ENCODE data around the gene FCN3. TPM values are rescaled to one million over a fixed set of nuclear protein-coding genes. Genes with fewer than 3 reads are reported as not detected.

Gene FCN3
- total RNA-seq, result not detected in 2 replicates

GRCh38 chr1:27374362-27375086 is at the start of gene FCN3:
TSS of gene FCN3 (minus strand) at chr1:27374824. CDS start at chr1:27374818, 6 bp downstream.
- TF ChIP-seq, protein P1, sequence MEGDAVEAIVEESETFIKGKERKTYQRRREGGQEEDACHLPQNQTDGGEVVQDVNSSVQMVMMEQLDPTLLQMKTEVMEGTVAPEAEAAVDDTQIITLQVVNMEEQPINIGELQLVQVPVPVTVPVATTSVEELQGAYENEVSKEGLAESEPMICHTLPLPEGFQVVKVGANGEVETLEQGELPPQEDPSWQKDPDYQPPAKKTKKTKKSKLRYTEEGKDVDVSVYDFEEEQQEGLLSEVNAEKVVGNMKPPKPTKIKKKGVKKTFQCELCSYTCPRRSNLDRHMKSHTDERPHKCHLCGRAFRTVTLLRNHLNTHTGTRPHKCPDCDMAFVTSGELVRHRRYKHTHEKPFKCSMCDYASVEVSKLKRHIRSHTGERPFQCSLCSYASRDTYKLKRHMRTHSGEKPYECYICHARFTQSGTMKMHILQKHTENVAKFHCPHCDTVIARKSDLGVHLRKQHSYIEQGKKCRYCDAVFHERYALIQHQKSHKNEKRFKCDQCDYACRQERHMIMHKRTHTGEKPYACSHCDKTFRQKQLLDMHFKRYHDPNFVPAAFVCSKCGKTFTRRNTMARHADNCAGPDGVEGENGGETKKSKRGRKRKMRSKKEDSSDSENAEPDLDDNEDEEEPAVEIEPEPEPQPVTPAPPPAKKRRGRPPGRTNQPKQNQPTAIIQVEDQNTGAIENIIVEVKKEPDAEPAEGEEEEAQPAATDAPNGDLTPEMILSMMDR (IDR thresholded peaks at IDR 0.05), result no peak
- Mint-ChIP-seq H3K4me1 (peaks cover 29% of the 10 kb centered on the region), H3K27ac (no peak within 1 kb of the TSS), H3K9me3 (no peaks in the 10 kb centered on the region), H3K36me3 (ENCODE audit: low read depth) (no peaks in the 10 kb centered on the region), H3K4me3 (no peak within 1 kb of the TSS), H3K27me3 (no peaks in the 10 kb centered on the region)
- ATAC-seq (ENCODE audit: low read depth) (no peak), DNase-seq (no peak)
- intact Hi-C loops (cut with micrococcal nuclease), result no loop called here
- POLR2A ChIA-PET, result no interaction called here
- CTCF ChIA-PET, result no interaction called here

DNA sequence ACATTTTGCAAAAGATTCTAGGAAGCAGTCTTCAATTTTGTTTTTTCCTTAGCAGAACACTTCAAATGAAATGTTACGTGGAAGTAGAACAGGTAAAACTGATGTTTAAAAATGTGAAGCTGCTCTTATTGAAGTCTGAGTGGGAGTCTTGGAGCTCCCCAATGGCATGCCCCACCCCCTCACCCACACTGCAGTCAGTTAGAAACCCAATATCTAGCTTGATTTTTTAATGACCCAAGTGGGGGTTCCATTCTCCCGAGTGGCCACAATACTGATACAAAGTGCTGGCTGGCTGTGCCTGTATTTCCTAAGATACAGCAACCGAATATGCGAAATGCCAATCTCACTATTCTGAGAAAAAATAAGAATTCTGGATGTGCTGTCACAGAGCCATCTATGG is 49.1 kb upstream of the FCN3 start:
- no peaks in the 10 kb centered on the region for H3K27me3 Mint-ChIP-seq
- H3K9me3 Mint-ChIP-seq, result no peaks in the 10 kb centered on the region
- POLR2A ChIA-PET, result interaction anchor here (0.7 to 1.4 kb wide), 3 partner anchors 16 to 239 kb away, joined by 3 to 10 read pairs (median 6); no protein-coding TSS in a partner anchor
- TF ChIP-seq, protein P1 (IDR thresholded peaks at IDR 0.05), result no peak
- H3K4me3 Mint-ChIP-seq, result no peak overlapping the region
- no peak for DNase-seq
- H3K27ac Mint-ChIP-seq, result no peak overlapping the region
- no peak for ATAC-seq (ENCODE audit: low read depth)
- peaks cover 67% of the 10 kb centered on the region for H3K4me1 Mint-ChIP-seq
- H3K36me3 Mint-ChIP-seq (ENCODE audit: low read depth), result peaks cover 46% of the 10 kb centered on the region
- CTCF ChIA-PET, result no interaction called here
- intact Hi-C loops (cut with micrococcal nuclease), result no loop called here

DNA sequence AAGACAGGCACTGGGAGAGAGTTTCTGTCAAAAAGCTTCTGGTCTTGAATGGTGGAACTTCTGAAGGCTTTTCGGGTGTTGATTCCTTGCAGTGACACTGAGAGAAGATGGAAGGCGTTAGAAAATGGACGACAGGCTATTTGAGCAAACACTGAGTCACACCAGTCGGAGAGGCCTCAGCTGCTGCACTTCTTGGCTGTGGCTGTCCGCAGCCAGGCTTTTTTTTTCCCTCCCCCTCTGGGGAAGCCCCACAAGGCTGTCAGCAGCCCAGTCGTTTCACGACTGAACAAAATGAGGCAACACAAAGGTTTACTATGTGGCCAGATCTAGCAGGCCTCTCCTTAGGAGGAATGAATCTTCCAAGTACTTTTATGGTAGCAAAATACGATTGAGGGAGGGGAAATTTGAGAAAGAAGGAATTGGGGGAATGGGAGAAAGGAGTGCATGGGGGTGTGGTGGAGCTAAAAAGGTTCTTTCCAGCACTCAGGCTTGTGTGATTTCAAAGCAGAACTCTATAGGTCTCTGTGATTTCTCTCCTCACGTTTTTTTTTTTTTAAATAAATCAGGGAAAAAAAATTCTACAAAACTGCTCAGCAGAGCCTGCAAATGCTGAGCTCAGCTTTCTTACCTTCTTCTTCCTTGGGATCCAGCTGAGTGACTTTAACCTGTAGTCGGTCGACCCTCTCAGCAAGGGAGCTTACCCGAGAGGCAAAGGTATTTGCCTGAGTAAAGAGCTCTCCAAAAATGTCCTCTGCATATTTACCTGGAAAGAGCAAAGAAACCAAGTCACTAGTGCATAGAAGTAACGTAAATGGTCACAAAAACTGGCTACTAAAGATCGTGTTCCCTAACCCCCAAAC is 43.9 kb upstream of the FCN3 start:
- peaks cover 59% of the 10 kb centered on the region for H3K4me1 Mint-ChIP-seq
- peak overlapping the region; percentile 68 for H3K4me3 Mint-ChIP-seq
- intact Hi-C loops (cut with micrococcal nuclease), result no loop called here
- peak; percentile 82 for ATAC-seq (ENCODE audit: low read depth)
- no peaks in the 10 kb centered on the region for H3K27me3 Mint-ChIP-seq
- POLR2A ChIA-PET, result interaction anchor here (0.6 to 2.0 kb wide), 12 partner anchors 8 to 254 kb away, joined by 3 to 15 read pairs (median 4); partner anchors contain the start of genes AHDC1, IFI6 and WASF2
- no peaks in the 10 kb centered on the region for H3K9me3 Mint-ChIP-seq
- CTCF ChIA-PET, result interaction anchor here (0.6 to 1.2 kb wide), 5 partner anchors 12 to 244 kb away, joined by 3 to 4 read pairs (median 3); no protein-coding TSS in a partner anchor
- peak; percentile 43 for DNase-seq
- H3K36me3 Mint-ChIP-seq (ENCODE audit: low read depth), result peaks cover 63% of the 10 kb centered on the region
- TF ChIP-seq, protein P1 (IDR thresholded peaks at IDR 0.05), result no peak
- peak overlapping the region; percentile 89 for H3K27ac Mint-ChIP-seq

DNA sequence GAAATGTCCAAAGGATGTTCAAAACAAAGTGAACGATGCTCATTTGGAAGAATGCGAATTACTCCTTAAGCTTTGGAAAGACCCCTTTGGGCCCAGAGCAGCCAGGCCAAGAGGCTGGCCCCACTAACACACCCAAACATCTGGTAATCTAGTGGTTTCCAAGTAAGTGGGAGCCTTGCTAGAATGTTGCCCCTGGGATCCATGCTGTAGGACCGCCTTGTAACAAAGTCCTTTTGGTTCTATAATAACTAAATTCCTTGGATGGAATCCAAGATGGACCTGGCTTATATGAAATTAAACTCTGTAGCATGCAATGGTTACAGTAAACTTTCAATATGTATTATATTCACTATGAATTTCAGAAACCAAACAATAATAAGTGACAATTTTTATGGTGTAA is 43.1 kb upstream of the FCN3 start:
- peak overlapping the region; percentile 89 for H3K27ac Mint-ChIP-seq

More for the DNA sequence above, 43.1 kb upstream of the FCN3 start:
- POLR2A ChIA-PET, result interaction anchor here (0.6 to 2.0 kb wide), 7 partner anchors 9 to 185 kb away, joined by 3 to 15 read pairs (median 5); partner anchors contain the start of gene WASF2
- Mint-ChIP-seq H3K4me1 (peaks cover 57% of the 10 kb centered on the region), H3K27me3 (no peaks in the 10 kb centered on the region), H3K36me3 (ENCODE audit: low read depth) (peaks cover 71% of the 10 kb centered on the region), H3K9me3 (no peaks in the 10 kb centered on the region), H3K4me3 (no peak overlapping the region)
- intact Hi-C loops (cut with micrococcal nuclease), result loop anchor here (2.0 kb wide), 1 partner anchor 13 kb away; no protein-coding TSS in a partner anchor
- CTCF ChIA-PET, result interaction anchor here (0.6 to 1.2 kb wide), 5 partner anchors 13 to 245 kb away, joined by 3 to 4 read pairs (median 3); no protein-coding TSS in a partner anchor
- ATAC-seq (ENCODE audit: low read depth), result no peak
- TF ChIP-seq, protein P1 (IDR thresholded peaks at IDR 0.05), result no peak
- no peak for DNase-seq
